HepG2 (cell line): ENCODE measurements around the gene NOC2L. TPM values are rescaled to one million over a fixed set of nuclear protein-coding genes. Genes with fewer than 3 reads are reported as not detected.

ENCODE experiments used
- CAMTA2 ChIP-seq: sonication (generic); formaldehyde crosslinking; IDR thresholded peaks from 2 replicates; pipeline ENCODE4 v1.4.0; 2020; ENCODE audit warnings: mild to moderate bottlenecking, missing genetic modification reagents, borderline replicate concordance
- HHEX ChIP-seq: IDR thresholded peaks from 2 replicates; pipeline ENCODE4 v1.6.1; 2016; ENCODE audit warnings: control low read depth
- HOXA3 ChIP-seq: sonication (generic); formaldehyde crosslinking; IDR thresholded peaks from 2 replicates; pipeline ENCODE4 v1.5.0; 2020; ENCODE audit warnings: missing genetic modification reagents
- KDM5B ChIP-seq: sonication (generic); formaldehyde crosslinking; IDR thresholded peaks from 2 replicates; pipeline ENCODE4 v1.4.0; 2020; ENCODE audit warnings: missing genetic modification reagents, mild to moderate bottlenecking, borderline replicate concordance
- MED8 ChIP-seq: sonication (generic); formaldehyde crosslinking; IDR thresholded peaks from 2 replicates; pipeline ENCODE4 v1.8.1; 2023; ENCODE audit warnings: mild to moderate bottlenecking, missing genetic modification reagents; ENCODE audit not compliant: insufficient replicate concordance
- MEIS1 ChIP-seq: sonication (generic); formaldehyde crosslinking; IDR thresholded peaks from 2 replicates; pipeline ENCODE4 v1.9.0; 2021; ENCODE audit warnings: mild to moderate bottlenecking, missing genetic modification reagents, moderate library complexity, borderline replicate concordance
- MYNN ChIP-seq: sonication (generic); formaldehyde crosslinking; IDR thresholded peaks from 2 replicates; pipeline ENCODE4 v1.4.0; 2020; ENCODE audit warnings: mild to moderate bottlenecking, low read depth, missing genetic modification reagents
- NFKBIZ ChIP-seq: IDR thresholded peaks from 2 replicates; pipeline ENCODE4 v1.6.1; 2018; ENCODE audit warnings: missing genetic modification reagents, missing compliant biosample characterization
- NPAS2 ChIP-seq: sonication (generic); formaldehyde crosslinking; IDR thresholded peaks from 2 replicates; pipeline ENCODE4 v1.8.0; 2022; ENCODE audit warnings: mild to moderate bottlenecking, missing genetic modification reagents, borderline replicate concordance
- RORA ChIP-seq: sonication (generic); formaldehyde crosslinking; IDR thresholded peaks from 2 replicates; pipeline ENCODE4 v1.5.0; 2020; ENCODE audit warnings: mild to moderate bottlenecking, missing genetic modification reagents, moderate library complexity
- SALL2 ChIP-seq: sonication (generic); formaldehyde crosslinking; IDR thresholded peaks from 2 replicates; pipeline ENCODE4 v1.8.1; 2023; ENCODE audit warnings: mild to moderate bottlenecking, missing genetic modification reagents, inconsistent platforms
- SSRP1 ChIP-seq: IDR thresholded peaks from 2 replicates; pipeline ENCODE4 v1.6.1; 2016; ENCODE audit warnings: control low read depth
- ZNF225 ChIP-seq: sonication (generic); formaldehyde crosslinking; IDR thresholded peaks from 2 replicates; pipeline ENCODE4 v1.4.0; 2020; ENCODE audit warnings: mild to moderate bottlenecking, missing genetic modification reagents
- ZNF3 ChIP-seq: IDR thresholded peaks from 2 replicates; pipeline ENCODE4 v1.7.0; 2017; ENCODE audit warnings: inconsistent platforms
- ZNF546 ChIP-seq: sonication (generic); formaldehyde crosslinking; conservative IDR thresholded peaks from 2 replicates; pipeline ENCODE4 v1.8.1; 2023; ENCODE audit warnings: mild to moderate bottlenecking, missing genetic modification reagents
- ZNF547 ChIP-seq: sonication (generic); formaldehyde crosslinking; IDR thresholded peaks from 2 replicates; pipeline ENCODE4 v1.5.1; 2020; ENCODE audit warnings: mild to moderate bottlenecking, missing genetic modification reagents
- ZNF678 ChIP-seq: sonication (generic); formaldehyde crosslinking; IDR thresholded peaks from 2 replicates; pipeline ENCODE4 v1.4.0; 2020; ENCODE audit warnings: mild to moderate bottlenecking, missing genetic modification reagents
- polyA plus RNA-seq, 8 experiments: library from polyadenylated mRNA; depleted of rRNA in 3 of 8; stranded (reverse) in 7 of 8; unstranded in 1 of 8; fragments of >200 nt; fragmentation: Illumina TruSeq in 4 of 8; extraction: Trizol in 4 of 8; gene quantifications; 2 replicates each; pipeline versions ENCODE4 v1.2.1 to v1.2.3, GENCODE V29; 2011 to 2016; ENCODE audit warnings: low read depth in 4 of 8, missing spikeins in 1 of 8, mixed read lengths in 1 of 8; ENCODE audit not compliant: insufficient read depth in 1 of 8
- total RNA-seq, 5 experiments: library from RNA; depleted of rRNA; stranded (reverse); fragments of >200 nt; fragmentation: Illumina TruSeq; extraction: Trizol; gene quantifications; 2 replicates each; pipeline ENCODE4 v1.2.3, GENCODE V29; 2016; ENCODE audit warnings: low read depth in 1 of 5
- TF ChIP-seq, protein P1 (sequence below): sonication (generic); formaldehyde crosslinking; IDR thresholded peaks from 2 replicates; pipeline ENCODE4 v1.8.1; 2022; ENCODE audit warnings: mild to moderate bottlenecking, missing genetic modification reagents
- TF ChIP-seq, protein P2 (sequence below): IDR thresholded peaks from 2 replicates; pipeline ENCODE4 v1.6.1; 2012; ENCODE audit warnings: inconsistent platforms
- TF ChIP-seq, protein P3 (sequence below): sonication (generic); formaldehyde crosslinking; IDR thresholded peaks from 2 replicates; pipeline ENCODE4 v1.4.0; 2020; ENCODE audit warnings: low read depth, mild to moderate bottlenecking, missing genetic modification reagents
- TF ChIP-seq, protein P4 (sequence below): sonication (generic); formaldehyde crosslinking; IDR thresholded peaks from 2 replicates; pipeline ENCODE4 v1.5.0; 2020; ENCODE audit warnings: mild to moderate bottlenecking, missing genetic modification reagents
- TF ChIP-seq, protein P5 (sequence below): sonication (generic); formaldehyde crosslinking; IDR thresholded peaks from 2 replicates; pipeline ENCODE4 v1.5.0; 2020; ENCODE audit warnings: missing genetic modification reagents
- TF ChIP-seq, protein P6 (sequence below): IDR thresholded peaks from 2 replicates; pipeline ENCODE4 v1.6.1; 2016; ENCODE audit warnings: missing compliant biosample characterization, missing genetic modification reagents, borderline replicate concordance
- TF ChIP-seq, protein P7 (sequence below): sonication (generic); formaldehyde crosslinking; IDR thresholded peaks from 2 replicates; pipeline ENCODE4 v1.5.0; 2020; ENCODE audit warnings: missing genetic modification reagents, mild to moderate bottlenecking, borderline replicate concordance

NOC2L gene
- total and polyA plus RNA-seq, 2 of the 13 experiments (the other 11 are each of a cell fraction or from before 2014, with no cell fraction given): 32.0 to 103 TPM

DNA sequence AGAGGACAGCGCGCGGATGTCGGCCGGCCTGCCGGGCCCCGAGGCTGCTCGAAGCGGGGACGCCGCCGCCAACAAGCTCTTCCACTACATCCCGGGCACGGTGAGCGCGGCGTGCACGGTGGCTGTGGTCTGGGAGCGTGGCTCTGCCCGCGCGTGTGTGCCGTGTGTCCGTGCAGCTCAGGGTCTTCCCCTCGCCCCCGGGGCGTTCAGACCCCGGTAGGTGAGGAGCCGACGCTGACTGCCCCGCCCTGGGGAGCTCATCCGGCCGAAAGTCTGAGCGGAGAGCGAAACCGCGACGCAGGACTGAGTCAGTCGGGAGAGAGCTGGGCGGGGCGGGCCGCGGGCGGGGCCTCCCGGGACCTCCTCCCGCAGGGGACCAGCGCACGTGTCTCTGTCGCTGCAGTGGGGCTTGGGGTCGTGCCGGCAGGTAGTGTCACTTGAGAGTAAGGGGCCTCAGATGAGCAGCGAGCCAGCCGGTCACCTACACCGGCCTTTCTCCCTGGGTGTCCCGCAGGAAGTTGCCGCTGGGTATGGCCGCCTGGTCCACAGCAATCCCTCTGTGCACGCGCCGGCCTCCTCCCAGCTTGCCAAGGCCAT is 7.7 kb upstream of the NOC2L start (continued):
- TF ChIP-seq, protein P1, sequence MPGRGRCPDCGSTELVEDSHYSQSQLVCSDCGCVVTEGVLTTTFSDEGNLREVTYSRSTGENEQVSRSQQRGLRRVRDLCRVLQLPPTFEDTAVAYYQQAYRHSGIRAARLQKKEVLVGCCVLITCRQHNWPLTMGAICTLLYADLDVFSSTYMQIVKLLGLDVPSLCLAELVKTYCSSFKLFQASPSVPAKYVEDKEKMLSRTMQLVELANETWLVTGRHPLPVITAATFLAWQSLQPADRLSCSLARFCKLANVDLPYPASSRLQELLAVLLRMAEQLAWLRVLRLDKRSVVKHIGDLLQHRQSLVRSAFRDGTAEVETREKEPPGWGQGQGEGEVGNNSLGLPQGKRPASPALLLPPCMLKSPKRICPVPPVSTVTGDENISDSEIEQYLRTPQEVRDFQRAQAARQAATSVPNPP (CRISPR knock-in tag): no peak
- TF ChIP-seq, protein P2, sequence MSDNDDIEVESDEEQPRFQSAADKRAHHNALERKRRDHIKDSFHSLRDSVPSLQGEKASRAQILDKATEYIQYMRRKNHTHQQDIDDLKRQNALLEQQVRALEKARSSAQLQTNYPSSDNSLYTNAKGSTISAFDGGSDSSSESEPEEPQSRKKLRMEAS: peak; percentile 66; the same call in 1 of the 2 replicates
- TF ChIP-seq, protein P3, sequence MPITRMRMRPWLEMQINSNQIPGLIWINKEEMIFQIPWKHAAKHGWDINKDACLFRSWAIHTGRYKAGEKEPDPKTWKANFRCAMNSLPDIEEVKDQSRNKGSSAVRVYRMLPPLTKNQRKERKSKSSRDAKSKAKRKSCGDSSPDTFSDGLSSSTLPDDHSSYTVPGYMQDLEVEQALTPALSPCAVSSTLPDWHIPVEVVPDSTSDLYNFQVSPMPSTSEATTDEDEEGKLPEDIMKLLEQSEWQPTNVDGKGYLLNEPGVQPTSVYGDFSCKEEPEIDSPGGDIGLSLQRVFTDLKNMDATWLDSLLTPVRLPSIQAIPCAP (CRISPR knock-in tag): no peak
- TF ChIP-seq ZNF546 (CRISPR knock-in tag): 0 out of 2 replicates have a peak, but pooled peaks have one; percentile 64
- peak; percentile 39; the same call in 1 of the 2 replicates for TF ChIP-seq ZNF547 (CRISPR knock-in tag)
- no peak for TF ChIP-seq ZNF225 (CRISPR knock-in tag)
- TF ChIP-seq, protein P4, sequence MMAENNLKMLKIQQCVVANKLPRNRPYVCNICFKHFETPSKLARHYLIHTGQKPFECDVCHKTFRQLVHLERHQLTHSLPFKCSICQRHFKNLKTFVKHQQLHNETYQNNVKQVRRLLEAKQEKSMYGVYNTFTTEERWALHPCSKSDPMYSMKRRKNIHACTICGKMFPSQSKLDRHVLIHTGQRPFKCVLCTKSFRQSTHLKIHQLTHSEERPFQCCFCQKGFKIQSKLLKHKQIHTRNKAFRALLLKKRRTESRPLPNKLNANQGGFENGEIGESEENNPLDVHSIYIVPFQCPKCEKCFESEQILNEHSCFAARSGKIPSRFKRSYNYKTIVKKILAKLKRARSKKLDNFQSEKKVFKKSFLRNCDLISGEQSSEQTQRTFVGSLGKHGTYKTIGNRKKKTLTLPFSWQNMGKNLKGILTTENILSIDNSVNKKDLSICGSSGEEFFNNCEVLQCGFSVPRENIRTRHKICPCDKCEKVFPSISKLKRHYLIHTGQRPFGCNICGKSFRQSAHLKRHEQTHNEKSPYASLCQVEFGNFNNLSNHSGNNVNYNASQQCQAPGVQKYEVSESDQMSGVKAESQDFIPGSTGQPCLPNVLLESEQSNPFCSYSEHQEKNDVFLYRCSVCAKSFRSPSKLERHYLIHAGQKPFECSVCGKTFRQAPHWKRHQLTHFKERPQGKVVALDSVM (CRISPR knock-in tag): no peak
- no peak; the same call in 1 of the 2 replicates for TF ChIP-seq MEIS1 (CRISPR knock-in tag)
- TF ChIP-seq, protein P5, sequence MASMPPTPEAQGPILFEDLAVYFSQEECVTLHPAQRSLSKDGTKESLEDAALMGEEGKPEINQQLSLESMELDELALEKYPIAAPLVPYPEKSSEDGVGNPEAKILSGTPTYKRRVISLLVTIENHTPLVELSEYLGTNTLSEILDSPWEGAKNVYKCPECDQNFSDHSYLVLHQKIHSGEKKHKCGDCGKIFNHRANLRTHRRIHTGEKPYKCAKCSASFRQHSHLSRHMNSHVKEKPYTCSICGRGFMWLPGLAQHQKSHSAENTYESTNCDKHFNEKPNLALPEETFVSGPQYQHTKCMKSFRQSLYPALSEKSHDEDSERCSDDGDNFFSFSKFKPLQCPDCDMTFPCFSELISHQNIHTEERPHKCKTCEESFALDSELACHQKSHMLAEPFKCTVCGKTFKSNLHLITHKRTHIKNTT (CRISPR knock-in tag): no peak
- TF ChIP-seq MYNN (CRISPR knock-in tag): no peak
- TF ChIP-seq RORA (CRISPR knock-in tag): no peak
- no peak for TF ChIP-seq ZNF678 (CRISPR knock-in tag)
- peak; percentile 68 for TF ChIP-seq HOXA3
- TF ChIP-seq, protein P6, sequence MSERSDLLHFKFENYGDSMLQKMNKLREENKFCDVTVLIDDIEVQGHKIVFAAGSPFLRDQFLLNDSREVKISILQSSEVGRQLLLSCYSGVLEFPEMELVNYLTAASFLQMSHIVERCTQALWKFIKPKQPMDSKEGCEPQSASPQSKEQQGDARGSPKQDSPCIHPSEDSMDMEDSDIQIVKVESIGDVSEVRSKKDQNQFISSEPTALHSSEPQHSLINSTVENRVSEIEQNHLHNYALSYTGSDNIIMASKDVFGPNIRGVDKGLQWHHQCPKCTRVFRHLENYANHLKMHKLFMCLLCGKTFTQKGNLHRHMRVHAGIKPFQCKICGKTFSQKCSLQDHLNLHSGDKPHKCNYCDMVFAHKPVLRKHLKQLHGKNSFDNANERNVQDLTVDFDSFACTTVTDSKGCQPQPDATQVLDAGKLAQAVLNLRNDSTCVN (CRISPR knock-in tag): no peak; the same call in 1 of the 2 replicates
- no peak for TF ChIP-seq HHEX (CRISPR knock-in tag)
- TF ChIP-seq NFKBIZ (CRISPR knock-in tag): no peak
- no peak for TF ChIP-seq SSRP1 (CRISPR knock-in tag)
- no peak; the same call in 1 of the 2 replicates for TF ChIP-seq KDM5B (CRISPR knock-in tag)
- TF ChIP-seq NPAS2 (CRISPR knock-in tag): no peak
- no peak for TF ChIP-seq ZNF3 (CRISPR knock-in tag)
- no peak for TF ChIP-seq MED8 (CRISPR knock-in tag)
- no peak for TF ChIP-seq CAMTA2 (CRISPR knock-in tag)
- TF ChIP-seq, protein P7, sequence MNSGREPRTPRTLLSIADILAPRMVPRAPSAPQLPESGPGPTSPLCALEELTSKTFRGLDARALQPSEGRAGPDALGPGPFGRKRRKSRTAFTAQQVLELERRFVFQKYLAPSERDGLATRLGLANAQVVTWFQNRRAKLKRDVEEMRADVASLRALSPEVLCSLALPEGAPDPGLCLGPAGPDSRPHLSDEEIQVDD (CRISPR knock-in tag): no peak
- no peak for TF ChIP-seq SALL2 (CRISPR knock-in tag)
